A549 treated with GW870086 at 1 μM for 4 hours (cell line): Measurements from ENCODE around the gene RUFY2. TPM values are rescaled to one million over a fixed set of nuclear protein-coding genes. Genes with fewer than 3 reads are reported as not detected.

Experiments
- total RNA-seq: library from RNA; stranded (reverse); fragments of 200-300 nt; extraction: Qiagen RNA extraction; gene quantifications from 5 replicates; pipeline ENCODE4 v1.2.3, GENCODE V29; 2022; ENCODE audit warnings: low read depth

The RUFY2 gene
- total RNA-seq: 6.5 to 10.4 TPM (median 9.5 TPM) in 5 replicates

GRCh38 chr10:68406815-68407548 lies at the start of gene RUFY2:
Gene RUFY2, minus strand, starts transcription at chr10:68407277. Its CDS starts 88 bp downstream, at chr10:68407189.

GRCh38 chr10:68332259-68333057 lies 74.6 kb downstream of the RUFY2 start, which contains the start of gene PBLD:
Gene PBLD, minus strand, starts transcription at chr10:68332928. Its CDS starts 26,084 bp downstream, at chr10:68306844.

GRCh38 chr10:68331455-68332258 lies 75.4 kb downstream of the RUFY2 start, which contains the start of gene HNRNPH3:
Gene HNRNPH3, plus strand, starts transcription at chr10:68332064. Its CDS starts 5,158 bp downstream, at chr10:68337222.

Other genes starting within 250 kb of the RUFY2 start
- 0.17 to 0.34 TPM (median 0.18 TPM) in 5 replicates for gene ATOH7, start 175.2 kb downstream of the RUFY2 start, total RNA-seq
- 173 to 240 TPM (median 176 TPM) in 5 replicates for gene HNRNPH3, start 75.2 kb downstream of the RUFY2 start, total RNA-seq
- 1.9 to 4.7 TPM (median 3.0 TPM) in 5 replicates for gene PBLD, start 74.3 kb downstream of the RUFY2 start, total RNA-seq
- gene DNA2, start 64.7 kb upstream of the RUFY2 start, total RNA-seq: 7.4 to 10.5 TPM (median 9.1 TPM) in 5 replicates
- 16.7 to 20.6 TPM (median 20.4 TPM) in 5 replicates for gene SLC25A16, start 120.2 kb upstream of the RUFY2 start, total RNA-seq
- 0.27 to 0.72 TPM (median 0.58 TPM) in 5 replicates for gene TET1, start 153.1 kb upstream of the RUFY2 start, total RNA-seq